Stimulated activated memory B cell treated with anti-CD40 and anti-IgM and Interleukin-4, amounts not matched to agents 10 μg/mL and 1 μg/mL and 100 μg/mL, for 72 hours (primary cell): ENCODE measurements around the gene ZMYM3.

Source experiments
- ATAC-seq: fragments of 150-1000 bp; cut with Tn5 transposase; 2 replicates; pipeline ENCODE4 v1.10.0; 2021
- H3K27ac Mint-ChIP-seq: one replicate; pipeline ENCODE4 v1.8.0; 2022; ENCODE audit warnings: mild to moderate bottlenecking, mixed read lengths
- H3K27me3 Mint-ChIP-seq: one replicate; pipeline ENCODE4 v1.8.0; 2022; ENCODE audit warnings: mixed read lengths
- H3K36me3 Mint-ChIP-seq: one replicate; pipeline ENCODE4 v1.8.0; 2022; ENCODE audit warnings: mixed read lengths
- H3K4me1 Mint-ChIP-seq: one replicate; pipeline ENCODE4 v1.8.0; 2022; ENCODE audit warnings: mixed read lengths
- H3K4me3 Mint-ChIP-seq: one replicate; pipeline ENCODE4 v1.8.0; 2022; ENCODE audit warnings: mild to moderate bottlenecking, moderate library complexity, mixed read lengths
- H3K9me3 Mint-ChIP-seq: one replicate; pipeline ENCODE4 v1.8.0; 2022; ENCODE audit warnings: mixed read lengths

The ZMYM3 gene

GRCh38 chrX:71199252-71200008 is 54.5 kb downstream of the ZMYM3 start:
- peak overlapping the region; percentile 83 for H3K27ac Mint-ChIP-seq
- no peaks in the 10 kb centered on the region for H3K27me3 Mint-ChIP-seq
- H3K4me1 Mint-ChIP-seq, result peaks cover 19% of the 10 kb centered on the region
- H3K4me3 Mint-ChIP-seq, result peak overlapping the region; percentile 47
- H3K36me3 Mint-ChIP-seq, result peaks cover 6% of the 10 kb centered on the region
- H3K9me3 Mint-ChIP-seq, result no peaks in the 10 kb centered on the region
- ATAC-seq, result no peak

DNA sequence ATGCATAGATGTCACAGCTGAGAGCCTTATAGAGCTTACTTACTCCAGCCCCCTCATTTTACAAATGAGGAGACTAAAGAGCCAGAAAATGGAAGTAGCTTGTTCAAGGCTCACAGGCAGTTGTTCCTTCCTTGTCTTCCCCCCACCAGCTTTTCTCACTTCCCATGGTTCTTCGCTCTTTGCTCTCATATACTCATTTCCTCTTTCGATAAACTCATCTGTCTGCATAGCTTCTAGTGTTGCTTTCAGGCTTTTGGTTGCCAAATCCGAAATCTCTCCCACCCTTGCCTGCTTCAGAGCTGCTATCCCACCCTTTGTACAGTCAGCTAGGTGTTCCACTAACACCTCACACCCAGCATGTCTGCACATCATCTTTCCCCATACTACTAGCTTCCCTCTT is 55.9 kb downstream of the ZMYM3 start:
- Mint-ChIP-seq H3K4me3 (peak overlapping the region; percentile 89), H3K4me1 (peaks cover 19% of the 10 kb centered on the region), H3K27me3 (no peaks in the 10 kb centered on the region), H3K27ac (peak overlapping the region; percentile 83), H3K36me3 (peaks cover 6% of the 10 kb centered on the region), H3K9me3 (no peaks in the 10 kb centered on the region)
- peak; percentile 90 for ATAC-seq

GRCh38 chrX:71195964-71196649 is 57.8 kb downstream of the ZMYM3 start:
- peaks cover 17% of the 10 kb centered on the region for H3K36me3 Mint-ChIP-seq
- peak overlapping the region; percentile 92 for H3K27ac Mint-ChIP-seq
- H3K4me3 Mint-ChIP-seq, result peak overlapping the region; percentile 87
- H3K27me3 Mint-ChIP-seq, result no peaks in the 10 kb centered on the region
- ATAC-seq, result peak; percentile 73
- H3K9me3 Mint-ChIP-seq, result no peaks in the 10 kb centered on the region
- H3K4me1 Mint-ChIP-seq, result peaks cover 27% of the 10 kb centered on the region

- Mint-ChIP-seq H3K27ac (peak overlapping the region; percentile 22), H3K9me3 (no peaks in the 10 kb centered on the region), H3K4me3 (no peak overlapping the region), H3K27me3 (no peaks in the 10 kb centered on the region), H3K36me3 (peaks cover 22% of the 10 kb centered on the region), H3K4me1 (peaks cover 19% of the 10 kb centered on the region)
- no peak for ATAC-seq
Measured at GRCh38 chrX:71191248-71191647, 62.7 kb downstream of the ZMYM3 start.
